Hematopoietic multipotent progenitor cell treated with erythropoietin and hydrocortisone succinate and interleukin-3 and kit ligand, for 15 days (in vitro differentiated cells): ENCODE data around the gene EDRF1.

Source experiments
- DNase-seq: peaks from one replicate; pipeline ENCODE4 v3.0.0-alpha.2; 2015; ENCODE audit warnings: low spot score

The EDRF1 gene

DNA sequence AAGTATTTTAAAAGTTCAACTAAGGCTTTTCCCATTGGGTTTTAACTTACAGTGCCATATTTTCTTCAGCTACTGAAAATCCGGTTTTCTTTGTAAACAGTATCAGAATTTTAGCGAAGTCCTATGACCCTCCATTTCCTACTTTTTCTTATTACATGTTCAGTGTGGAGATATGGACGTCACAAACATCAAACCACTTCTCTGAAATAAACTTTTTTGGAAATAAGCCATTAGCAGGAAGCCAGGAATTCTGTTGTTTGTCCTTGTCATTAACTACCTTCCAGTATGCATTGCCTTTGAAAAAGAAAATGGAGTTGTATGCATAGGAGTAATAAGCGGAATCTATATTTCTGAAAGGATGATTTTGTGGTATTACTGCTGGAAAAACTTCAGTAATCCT is 47.0 kb downstream of the EDRF1 start:
- DNase-seq = no peak

DNA sequence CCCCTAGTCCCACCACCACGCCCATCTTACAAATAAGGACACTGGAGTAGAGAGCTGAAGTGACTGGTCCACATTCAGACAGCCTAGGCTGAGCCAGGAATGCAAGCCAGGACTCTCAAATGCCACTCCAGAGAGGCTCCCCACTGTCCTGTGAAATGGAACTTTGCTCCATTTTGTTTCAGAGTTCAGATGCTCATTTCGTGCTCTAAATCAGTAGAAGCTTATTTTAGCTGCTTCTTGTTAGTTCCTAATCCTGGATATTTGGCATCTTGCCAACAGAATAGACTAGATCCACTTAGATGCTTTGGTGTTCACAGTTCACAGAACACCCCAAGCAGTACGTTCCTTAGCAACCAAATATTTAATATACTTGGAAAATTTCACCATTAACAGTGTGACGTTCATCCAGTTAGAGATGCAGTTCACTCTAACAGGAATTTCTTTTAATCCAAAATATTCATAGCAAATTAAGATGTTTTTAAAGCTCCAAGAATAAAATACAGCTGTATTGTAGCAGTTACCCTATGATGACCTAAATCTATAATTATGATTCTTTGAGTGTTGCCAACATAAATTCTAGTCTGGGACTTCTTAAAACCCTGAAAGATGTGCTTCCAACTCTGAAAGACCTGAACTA is 48.8 kb downstream of the EDRF1 start:
- DNase-seq = peak; percentile 28

DNA sequence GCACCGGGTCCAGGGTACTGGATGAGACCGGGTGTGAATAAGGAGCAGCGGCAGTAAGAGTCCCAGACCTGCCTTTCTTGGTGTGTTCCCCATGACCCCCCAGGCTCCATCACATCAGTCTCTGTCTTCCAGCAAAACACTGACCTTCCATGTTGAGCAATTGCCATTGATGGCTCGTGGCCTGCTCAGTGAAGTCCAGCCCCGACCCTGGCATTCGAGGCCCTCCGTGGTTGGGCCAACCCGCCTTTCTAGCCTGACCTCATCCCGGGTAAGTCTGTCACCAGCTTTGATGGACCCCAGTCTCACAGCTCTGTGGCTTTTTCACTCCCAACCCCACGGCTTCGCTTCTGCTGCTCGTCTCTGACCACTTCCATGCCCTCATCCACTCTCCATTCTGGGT is 49.7 kb downstream of the EDRF1 start:
- no peak for DNase-seq

DNA sequence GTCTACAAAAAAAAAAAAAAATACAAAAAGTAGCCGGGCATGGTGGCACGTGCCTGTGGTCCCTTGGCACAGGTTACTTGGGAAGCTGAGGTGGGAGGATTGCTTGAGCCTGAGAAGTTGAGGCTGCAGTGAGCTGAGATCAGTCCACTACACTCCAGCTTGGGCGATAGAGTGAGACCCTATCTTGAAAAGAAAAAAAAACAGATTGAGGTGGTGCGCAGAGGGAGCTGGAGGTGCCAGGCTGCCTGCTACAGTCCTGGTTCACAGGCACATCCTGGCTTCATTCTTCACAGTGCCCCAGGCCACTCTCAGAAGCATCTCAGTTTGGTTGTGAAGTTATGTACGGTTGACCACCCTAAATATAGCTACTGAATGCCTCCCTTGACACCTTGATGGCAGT is 51.3 kb downstream of the EDRF1 start:
- no peak for DNase-seq

DNA sequence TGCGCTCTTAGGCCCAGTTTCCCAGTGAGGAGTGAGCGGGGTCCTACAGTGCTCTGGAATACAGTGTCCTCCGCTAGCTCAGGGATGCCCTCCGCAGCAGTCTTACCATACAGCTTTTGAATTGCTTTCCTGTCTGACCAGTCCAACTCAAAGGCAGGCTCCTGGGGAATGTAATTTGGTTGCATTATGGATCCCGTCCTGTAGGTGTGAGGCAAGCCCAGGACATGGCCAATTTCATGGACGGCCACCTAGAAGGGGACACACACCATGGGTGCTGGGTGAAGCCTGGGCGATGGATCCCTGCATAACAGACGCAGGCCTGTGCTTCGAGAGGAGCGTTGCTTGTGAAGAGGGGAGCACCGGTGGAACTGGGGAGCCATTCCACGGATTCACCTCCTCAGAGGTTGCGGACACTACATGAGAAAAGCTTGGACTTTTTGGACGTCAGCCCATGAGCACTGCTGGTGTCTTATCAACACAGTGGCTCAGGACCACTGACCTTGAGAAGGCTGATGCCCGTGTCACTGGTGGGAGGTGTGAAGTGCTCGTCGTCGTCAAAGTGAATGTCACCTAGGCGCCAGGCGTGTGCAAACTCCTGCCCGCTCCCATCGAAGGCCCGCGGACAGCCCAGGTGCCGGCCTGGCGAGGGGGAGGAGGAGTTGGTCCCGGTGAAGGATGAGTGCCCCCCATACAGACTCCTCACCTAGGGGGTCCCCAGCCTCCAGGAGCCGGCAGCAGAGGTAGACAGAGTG is 52.8 kb downstream of the EDRF1 start:
- DNase-seq = no peak

DNA sequence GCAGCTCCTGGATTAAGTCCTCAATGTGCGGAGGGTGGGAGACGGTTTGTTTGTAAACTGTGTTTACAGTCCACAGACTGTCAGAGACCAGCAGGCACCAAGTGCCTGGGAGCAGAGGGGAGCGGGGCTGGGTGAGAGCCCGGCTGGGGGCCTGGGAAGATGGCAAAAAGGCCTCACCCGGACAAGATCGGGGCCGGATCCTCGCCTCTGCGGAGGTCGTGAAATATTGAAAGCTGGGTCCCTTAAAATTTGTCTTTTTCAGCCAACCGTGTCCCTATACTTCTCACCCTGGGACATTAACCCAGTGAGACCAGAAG is 53.3 kb downstream of the EDRF1 start:
- DNase-seq = no peak

DNA sequence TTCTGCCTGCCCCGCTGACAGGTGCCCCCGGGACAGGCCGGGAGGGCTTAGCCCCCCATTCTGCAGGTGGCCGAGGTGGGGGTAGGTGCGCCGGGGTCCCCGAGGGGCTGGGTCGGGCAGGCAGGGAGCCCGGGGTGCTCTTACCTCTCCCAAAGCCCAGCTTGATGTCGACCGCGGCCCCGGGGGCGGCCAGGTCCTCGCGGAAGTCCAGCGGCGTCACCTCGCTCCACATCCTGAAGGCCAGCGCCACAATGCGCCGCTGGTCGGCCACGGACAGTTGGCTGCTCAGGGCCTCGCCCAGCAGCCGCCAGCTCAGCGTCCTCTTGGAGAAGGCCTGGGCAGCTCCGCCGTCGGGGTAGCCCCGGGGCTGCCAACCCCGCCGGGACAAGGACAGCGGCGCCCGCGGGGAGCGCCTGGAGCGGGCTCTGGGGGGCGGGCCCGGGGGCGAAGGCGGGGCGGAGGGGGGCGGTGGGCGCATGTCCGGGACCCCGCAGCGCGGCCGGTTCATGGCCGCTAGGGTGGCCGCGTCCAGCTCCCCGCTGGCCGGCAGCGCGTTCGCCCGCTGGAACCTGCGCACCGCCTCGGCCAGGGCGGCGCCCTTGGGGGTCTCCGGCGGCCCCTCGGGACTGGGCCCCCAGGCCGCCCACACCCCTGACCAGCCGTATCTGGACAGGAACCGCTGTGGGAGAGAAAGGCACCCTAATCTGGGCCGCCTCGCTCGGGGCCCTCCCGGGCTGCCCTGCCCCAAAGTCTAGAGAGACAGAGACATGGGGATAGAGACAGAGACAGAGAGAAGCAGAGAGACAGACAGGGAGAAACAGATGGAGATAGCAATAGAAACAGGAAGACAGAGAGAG is 54.4 kb downstream of the EDRF1 start:
- DNase-seq = no peak

DNA sequence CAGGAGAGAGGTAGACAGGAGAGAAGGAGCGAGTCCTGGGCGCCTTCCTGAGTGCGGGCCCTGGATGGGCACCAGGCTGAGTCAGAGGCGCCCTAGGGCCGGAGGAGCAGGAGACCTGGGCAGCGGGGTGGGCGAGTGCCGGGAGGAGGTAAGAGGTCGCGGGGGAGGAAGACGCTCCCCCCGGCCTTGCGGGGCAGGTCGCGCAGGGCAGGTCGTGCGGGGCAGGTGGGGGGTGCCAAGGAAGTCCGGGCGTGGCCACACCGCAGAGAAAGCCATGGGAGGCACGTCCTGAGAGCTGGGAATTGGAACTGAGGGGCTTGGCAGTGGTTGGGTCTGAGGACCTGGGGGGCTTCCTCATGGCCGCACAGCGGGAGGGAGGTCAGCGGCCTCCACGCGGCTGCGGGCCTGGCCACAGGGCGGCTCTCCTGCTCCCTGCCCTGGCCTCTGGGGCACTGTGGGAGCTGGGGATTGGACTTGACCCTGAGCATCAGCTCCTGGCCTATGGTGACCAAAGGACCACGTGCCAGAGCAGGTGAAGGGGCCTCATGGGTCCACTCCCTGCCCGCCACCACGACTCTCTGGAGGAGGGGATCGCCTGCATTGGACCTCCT is 55.2 kb downstream of the EDRF1 start:
- DNase-seq = no peak

DNA sequence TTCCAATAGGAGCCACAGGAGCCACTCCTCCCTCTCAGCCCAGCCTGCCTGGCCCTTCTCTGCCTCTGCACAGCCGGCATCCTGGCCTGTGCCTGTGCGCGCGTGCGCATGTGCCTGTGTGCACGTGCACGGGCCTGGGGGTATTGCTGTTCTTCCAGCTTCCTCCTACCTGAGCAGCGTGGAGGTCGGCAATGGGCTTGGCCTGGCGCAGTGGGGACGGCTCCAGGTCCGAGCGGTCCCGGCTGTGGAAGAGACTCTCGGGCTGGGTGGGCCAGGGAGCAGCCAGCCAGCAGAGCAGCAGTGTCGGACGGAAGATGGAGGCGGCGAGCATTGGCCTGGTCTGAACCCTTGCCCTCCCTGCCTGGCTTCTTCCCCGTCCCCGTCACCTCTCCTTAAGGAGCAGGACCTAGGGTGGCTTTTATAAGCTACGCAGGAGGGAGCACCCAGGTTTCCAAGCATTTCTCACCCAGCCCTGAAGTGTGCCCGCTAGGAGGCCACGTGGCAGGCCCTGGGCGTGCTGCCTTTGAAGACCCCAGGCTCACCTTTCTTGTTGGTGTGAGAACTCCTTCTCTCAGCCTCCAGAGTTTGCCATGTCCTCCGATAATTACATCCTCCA is 56.1 kb downstream of the EDRF1 start, which contains the start of gene MMP21:
Gene MMP21 (minus strand): TSS at position 331 of the 616 bp plus-strand sequence. CDS start 0 bp downstream, at position 331.
- no peak for DNase-seq

DNA sequence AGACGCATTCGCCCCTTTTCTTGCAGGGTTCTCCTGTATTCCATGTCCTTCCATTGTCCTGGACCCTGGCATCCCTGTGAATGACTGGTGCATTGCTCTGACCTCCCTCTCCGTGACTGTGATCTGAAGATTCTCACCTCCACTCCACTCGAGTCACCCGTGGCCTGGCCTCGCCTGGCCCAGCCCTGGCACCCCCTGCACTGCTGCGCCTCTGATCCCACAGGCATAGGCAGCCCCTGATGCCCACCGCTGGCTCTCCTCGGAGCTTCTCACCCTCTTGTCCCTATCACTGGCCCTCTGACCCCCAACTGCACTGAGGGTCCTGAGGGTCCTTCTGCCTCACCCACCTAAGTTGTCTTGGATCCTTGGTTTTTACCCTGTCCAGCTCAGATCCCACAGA is 58.3 kb downstream of the EDRF1 start:
- no peak for DNase-seq

DNA sequence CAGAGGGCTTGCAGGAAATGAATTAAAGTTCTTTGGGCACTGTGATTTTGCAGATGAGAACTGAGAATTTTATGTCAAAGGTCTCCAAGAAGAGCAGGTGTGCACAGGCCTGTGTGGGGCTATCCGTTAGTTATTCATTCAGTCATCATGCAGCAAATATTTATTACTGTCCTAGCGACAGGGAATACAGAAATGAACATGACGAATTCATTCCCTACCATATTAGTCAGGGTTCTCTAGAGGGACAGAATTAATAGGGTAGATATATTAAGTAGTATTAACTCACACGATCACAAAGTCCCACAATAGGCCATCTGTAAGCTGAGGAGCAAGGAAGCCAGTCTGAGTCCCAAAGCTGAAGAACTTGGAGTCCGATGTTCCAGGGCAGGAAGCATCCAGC is 59.0 kb downstream of the EDRF1 start:
- no peak for DNase-seq

DNA sequence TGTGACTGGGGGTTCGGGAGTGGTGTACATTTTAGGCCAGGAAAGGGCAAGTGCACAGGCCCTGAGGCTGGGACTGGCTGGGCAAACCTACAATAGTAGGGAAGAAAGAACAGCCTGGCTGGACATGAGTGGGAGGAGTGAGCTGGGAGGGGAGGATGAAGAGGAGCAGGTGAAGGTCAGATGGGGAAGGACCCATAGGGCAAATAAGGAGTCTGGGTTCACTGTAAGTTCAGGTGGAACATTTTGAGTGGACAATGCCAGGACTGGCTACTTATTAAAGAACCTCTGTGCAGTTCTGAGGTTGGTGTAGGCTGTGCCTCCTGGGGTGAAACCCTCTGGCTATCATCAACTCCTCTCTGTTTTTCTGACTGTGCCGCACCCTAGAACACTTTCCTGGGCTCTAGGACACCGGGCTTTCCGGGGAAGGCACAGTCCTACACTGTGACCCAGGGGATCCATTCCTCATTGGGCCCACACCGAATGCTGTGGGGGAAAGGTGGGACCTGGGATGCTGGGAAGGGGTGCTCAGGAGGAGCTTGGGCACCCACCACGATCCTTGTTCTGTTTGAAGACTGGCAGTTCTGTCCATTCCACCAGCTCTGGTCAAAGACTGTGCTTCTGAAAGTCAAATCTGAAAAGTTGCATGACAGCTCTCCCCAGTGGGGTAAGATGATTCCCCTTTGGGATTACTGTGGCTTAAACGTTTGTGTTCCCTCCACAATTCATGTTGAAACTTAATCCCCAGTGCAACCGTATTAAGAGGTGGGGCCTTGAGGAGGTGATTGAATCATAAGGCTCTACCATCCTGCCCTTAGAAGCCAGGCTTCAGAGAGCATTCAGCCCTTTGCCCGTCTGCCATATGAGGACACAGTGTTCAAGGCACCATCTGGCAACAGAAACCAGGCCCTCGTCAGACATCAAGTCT is 60.2 kb downstream of the EDRF1 start:
- DNase-seq = no peak

DNA sequence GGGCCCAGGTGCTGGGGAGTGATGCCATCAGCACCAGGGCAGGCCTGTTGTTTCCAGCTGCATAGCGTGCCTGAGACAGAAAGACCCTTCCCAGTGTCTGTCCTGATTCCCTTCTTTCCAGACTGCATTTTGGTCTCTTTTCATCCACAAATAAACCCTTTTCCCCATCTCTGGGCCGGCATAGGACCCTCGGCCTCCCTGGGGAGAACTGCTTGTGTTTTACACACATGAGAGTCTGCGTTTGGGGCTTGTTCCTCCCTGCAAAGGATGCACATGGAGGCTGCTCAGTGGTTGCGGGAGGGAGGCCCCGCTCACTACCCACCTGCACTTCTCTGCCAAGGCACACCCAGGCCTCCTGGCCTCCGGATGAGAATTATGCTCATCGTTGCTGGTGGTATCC is 61.9 kb downstream of the EDRF1 start:
- no peak for DNase-seq

DNA sequence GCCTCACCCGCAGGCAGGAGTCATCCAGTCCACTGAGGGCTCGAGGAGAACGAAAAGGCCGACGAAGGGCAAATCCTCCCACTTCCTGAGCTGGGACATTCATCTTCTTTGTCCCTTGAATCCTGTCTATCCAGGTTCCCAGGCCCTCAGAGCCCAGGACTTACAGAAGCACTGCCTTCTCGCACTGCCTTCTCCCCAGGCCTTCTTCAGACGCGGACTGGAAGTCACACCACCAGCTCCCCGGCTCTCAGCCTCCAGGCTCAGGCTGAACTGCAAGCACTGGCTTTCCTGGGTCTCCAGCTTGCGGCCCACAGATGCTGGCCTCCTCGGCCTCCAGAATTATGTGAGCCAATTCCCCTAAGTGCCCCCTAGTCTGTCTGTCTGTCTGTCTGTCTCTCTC is 62.5 kb downstream of the EDRF1 start:
- no peak for DNase-seq

DNA sequence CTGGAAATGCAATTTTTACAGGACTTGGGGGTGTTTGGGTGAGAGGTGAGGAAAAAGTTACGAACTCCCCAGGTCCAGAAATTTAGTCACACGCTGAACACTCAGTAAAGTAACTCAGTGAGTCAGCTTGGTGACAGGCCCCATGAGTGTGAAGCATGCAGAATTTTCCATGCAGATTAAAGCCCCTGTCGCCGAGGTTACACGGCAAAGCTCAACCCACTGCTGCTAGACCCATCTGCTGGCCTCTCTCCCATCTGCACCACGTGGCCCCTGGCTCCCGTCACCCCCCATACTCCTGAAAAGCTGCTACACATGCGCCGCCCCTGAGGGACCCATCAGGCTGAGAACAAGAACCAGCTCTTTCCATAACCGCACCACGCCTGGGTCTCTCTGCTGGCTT is 63.1 kb downstream of the EDRF1 start:
- no peak for DNase-seq

DNA sequence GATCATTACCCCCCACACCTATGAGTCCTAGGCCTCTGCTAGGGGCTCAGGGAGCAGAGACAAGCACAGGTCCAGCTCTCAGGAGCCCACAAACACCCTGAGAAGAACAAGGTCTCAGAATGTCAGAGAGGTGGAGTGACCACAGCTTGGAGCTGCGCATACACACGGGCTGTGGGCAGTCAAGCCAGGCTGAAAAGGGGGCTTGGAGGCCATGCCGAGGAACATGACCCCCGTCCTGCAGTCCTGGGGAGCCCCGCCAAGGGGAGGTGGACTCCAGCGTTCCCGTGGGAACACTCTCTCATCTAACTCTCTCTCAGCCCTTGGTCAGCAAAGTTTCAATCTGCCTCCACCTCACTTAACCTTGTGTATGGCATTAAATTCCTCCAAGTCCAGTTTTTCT is 63.9 kb downstream of the EDRF1 start:
- no peak for DNase-seq

DNA sequence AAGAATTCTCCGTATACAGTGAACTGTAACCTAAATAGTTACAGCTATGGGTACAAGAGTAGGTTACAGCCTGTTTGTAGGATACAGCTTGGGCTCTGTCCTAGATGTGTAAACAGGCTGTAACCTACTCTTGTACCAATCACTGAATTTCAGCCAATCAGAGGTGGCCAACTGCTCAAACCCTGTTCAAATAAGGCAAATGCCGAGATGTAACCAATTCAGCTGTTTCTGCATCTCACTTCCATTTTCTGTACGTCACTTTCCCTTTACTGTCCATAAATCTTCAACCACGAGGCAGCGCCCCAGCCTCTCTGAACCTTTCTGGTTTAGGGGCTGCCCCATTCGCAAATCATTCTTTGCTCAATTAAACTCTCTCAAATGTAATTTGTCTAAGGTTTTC is 64.4 kb downstream of the EDRF1 start:
- DNase-seq = no peak

DNA sequence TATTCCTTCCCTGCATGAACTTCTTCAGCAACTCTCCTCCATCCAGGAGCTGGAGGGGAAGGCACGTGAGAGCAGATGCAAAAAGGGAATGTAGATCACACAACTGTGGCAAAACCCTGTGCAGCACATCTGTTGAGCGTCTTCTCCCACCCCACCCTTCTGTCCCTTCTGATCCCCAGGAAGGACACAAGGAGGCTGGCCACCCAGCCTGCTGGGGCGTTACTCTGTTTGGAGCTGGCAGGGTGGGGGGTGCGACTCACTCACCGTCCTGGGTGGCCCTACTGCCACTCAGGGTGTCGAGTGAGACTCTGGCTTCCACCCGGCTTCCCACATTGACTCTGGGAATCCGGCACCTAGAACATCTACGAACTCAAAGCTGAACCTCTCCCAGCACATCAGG is 66.3 kb downstream of the EDRF1 start:
- no peak for DNase-seq

DNA sequence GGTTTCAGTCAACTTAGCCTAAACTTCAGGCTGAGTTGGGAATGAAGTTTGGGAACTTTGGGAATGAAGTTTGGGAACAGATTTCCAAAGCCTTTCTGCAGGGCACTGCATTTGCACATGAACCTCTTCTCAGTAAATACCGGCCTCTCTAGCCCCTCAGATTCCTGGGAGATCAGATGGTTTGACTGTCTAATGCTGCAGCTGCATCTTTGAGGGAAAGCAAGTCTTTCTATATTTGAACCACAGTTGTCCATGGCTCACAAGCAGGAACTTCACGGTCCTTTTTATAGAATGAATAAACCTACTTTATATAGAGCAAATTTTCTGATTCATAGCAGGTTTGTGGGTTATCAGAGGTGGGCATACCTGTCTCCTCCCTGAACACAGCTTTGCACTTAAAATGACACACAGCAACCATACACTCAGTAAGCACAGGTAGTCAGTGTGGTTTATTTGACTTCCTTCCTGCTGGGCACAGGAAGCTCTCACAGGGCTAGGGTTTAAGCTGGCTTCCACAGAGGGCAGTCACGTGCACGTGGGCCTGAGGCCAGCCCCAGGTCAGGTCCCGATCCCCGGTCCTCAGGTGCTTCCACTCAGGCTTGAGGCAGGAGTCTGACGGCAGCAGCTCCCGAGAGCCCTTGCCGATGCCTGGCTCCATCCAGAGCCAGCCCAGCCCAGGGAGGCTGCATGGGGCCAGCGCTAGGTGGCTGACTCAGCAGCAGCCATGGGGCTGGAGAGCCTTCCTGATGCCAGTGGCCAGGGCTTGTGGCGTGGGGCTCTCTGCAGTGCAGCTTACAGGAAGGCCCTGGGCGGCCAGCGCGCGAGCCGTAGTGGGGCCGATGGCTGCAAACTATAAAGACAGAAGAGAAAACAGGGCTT is 68.9 kb downstream of the EDRF1 start:
- DNase-seq = no peak
